Suppressor macrophage treated with lipopolysaccharide for 1 hour (primary cell): ENCODE data around the gene SERINC2.
A peak's percentile ranks its signal among the peaks of the same experiment; 100 is the strongest.
"Not testable (repeated sequence)": the region's sequence is repeated elsewhere in the genome, so short reads cannot be mapped to it uniquely, and the experiment has no call there.

ENCODE experiments used
- DNase-seq, 3 donors: peaks; one replicate each; pipeline ENCODE4 v3.0.0-alpha.2; 2020 to 2022

The SERINC2 gene

DNA sequence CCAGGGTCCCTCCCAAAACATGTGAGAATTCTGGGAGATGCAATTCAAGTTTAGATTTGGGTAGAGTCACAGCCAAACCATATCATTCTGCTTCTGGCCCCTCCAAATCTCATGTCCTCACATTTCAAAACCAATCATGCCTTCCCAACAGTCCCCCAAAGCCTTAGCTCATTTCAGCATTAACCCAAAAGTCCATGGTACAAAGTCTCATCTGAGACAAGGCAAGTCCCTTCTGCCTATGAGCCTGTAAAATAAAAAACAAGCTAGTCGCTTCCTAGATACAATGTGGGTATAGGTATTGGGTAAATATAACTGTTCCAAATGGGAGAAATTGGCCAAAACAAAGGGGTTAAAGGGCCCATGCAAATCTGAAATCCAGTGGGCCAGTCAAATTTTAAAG, 59.7 kb downstream of the SERINC2 start:
- DNase-seq, result not testable (repeated sequence)

DNA sequence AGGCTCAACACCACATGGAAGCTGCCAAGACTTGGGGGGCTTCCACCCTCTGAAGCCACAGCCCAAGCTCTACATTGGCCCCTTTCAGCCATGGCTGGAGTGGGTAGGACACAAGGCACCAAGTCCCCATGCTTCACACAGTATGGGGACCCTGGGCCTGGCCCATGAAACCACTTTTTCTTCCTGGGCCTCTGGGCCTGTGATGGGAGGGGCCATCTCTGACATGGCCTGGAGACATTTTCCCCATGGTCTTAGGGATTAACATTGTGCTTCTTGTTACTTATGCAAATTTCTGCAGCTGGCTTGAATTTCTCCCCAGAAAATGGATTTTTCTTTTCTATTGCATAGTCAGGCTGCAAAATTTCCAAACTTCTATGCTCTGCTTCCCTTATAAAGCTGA, 60.5 kb downstream of the SERINC2 start:
- DNase-seq, result not testable (repeated sequence)

DNA sequence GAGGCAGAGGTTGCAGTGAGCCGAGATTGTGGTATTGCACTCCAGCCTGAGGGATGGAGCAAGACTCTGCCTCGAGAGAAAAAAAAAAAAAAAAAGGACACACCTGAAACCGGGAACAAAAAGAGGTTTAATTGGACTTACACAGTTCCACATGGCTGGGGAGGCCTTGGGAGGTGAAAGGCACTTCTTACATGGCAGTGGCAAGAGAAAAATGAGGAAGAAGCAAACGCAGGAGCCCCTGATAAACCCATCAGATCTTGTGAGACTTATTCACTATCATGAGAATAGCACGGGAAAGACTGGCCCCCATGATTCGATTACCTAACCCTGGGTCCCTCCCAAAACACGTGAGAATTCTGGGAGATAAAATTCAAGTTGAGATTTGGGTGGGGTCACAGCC, 61.6 kb downstream of the SERINC2 start:
- DNase-seq, result not testable (repeated sequence)

DNA sequence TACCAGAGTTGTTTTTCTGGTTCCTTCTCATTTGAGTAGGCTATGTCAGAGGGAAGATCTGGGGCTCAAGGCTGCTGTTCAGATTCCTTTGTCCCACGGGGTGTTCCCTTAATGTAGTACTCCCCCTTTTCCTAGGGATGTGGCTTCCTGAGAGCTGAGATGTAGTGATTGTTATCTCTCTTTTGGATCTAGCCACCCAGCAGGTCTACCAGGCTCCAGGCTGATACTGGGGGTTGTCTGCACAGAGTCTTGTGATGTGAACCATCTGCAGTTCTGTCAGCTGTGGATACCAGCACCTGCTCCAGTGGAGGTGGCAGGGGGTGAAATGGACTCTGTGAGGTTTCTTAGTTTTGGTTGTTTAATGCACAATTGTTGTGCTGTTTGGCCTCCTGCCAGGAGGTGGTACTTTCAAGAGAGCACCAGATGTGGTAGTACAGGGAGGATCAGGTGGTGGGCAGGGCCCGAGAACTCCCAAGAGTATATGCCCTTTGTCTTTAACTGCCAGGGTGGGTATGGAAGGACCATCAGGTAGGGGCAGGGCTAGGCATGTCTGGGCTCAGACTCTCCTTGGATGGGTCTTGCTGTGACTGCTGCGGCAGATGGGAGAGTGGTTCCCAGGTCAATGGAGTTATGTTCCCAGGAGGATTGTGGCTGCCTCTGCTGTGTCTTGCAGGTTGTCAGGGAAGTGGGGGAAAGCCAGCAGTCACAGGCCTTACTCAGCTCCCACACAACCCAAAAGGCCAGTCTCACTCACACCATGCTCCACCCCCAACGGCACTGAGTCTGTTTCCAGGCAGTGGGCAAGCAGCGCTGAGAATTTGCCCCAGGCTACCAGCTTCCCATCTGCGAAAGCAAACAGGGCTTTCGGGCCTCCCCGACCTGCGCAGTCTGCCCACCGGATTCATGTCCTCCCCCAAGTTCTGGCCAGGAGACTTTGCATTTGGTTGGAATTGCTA, 64.2 kb downstream of the SERINC2 start:
- DNase-seq, result peak; percentile 33 to 55 (median 45)

DNA sequence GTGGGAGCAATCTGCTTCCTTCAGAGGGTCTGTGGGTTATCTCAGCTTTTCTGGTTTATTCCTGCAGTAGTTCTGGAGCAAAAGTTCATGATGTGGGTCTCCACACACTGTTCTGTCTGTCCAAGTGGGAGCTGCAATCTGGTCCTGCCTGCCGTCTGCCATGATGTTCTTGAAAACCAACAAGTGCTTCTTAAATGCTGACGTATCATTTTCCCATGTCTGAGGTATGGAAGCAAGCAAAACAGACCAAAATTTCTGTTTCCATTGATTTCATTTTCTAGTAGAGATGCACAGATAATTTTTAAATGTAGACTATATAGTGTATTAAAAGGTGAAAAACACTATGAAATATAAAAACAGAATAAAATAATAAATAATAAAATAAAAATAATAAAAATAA, 65.2 kb downstream of the SERINC2 start:
- no peak for DNase-seq

DNA sequence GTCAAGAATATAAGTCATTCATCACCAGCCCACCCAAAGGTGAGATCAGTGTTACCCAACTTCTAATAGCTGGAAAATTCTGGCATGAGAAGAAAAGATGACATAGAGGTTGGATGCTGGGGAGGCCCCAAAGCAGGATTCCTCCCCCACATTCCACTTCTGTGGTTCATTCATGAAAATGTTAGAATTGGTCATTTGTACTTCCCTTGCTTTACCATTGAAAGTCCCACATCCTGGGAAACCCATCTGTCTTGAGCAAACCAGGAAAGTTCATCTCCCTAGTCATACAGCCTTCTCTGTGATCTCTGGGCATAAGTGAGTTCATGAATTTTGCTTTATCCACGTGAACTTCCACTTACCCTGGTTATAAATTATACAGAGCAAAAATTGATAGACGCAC, 66.8 kb downstream of the SERINC2 start:
- peak; percentile 82 to 93 (median 88) for DNase-seq

DNA sequence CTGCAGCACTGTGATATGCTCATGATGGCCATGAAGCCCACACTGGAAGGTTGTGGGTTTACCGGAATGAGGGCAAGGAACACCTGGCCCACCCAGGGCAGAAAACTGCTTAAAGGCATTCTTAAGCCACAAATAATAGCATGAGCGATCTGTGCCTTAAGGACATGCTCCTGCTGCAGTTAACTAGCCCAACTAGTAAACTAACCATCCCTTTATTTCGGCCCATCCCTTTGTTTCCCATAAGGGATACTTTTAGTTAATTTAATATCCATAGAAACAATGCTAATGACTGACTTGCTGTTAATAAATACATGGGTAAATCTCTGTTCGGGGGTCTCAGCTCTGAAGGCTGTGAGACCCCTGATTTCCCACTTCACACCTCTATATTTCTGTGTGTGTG, 67.4 kb downstream of the SERINC2 start:
- DNase-seq, result not testable (repeated sequence)

DNA sequence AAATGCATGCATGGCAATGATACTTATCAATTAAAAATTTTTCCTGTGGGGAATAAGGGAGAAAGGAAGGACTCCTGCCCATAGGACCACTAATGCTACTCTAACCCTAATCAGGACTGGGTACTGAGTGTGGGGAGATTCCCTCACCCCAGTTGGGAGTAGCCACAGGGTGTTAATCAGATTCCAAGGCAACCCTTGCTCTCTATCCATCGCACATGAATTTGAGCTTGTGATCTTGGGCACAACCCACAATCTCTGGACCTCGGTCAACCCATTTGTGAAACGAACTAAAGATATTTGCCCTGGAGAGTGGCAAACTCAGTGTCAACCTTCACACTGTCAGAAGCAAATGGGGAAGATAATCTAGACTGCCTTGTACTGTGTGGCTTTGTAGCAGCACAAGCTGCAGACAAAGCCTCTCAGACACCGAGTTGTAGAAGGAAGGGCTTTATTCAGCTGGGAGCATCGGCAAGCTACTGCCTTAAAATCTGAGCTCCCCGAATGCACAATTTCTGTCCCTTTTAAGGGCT, 69.5 kb downstream of the SERINC2 start:
- DNase-seq, result no peak

DNA sequence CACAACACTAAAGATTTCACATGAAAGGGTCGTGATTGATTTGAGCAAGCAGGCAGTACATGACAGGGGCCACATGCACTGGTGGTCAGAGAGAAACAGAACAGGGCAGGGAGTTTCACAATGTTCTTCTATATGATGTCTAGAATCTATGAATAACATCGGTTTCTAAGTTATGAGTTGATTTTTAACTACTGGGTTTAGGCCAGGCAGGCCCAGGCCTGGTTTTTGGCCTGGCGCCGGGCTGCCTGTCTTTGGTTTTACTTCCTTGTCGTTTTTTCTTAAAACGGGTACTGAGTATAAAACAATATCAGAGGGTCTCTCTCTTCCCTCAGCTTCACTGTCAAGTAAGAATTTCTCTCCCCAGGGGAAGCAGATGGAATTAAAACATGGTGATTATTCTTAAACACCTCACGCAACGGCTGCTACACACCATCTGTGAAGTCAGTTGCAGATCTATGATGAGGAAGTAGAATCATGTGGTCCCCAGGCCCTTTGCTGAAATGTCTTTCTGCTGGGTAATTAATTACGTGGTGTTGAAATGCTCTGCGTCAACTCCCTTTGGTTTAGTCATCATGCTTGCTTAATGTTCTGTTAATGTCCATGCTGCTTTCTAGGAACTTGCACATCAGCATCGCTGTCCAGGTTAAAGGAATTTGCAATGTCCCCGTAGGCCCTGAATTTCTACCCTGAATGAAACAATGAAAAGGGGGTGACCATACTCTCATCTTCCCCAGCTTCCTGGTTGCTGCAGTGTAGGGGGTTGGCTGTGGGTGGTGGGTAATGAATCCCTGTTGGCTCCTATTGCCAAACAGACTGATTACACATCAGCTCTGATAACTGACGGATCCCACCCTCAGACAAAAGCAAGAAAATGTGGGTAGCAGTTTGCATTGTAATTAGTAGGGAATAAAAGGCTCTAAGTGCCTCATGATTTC, 70.3 kb downstream of the SERINC2 start:
- peak; percentile 91 to 98 (median 97) for DNase-seq
